HG02973 (cell line): ENCODE measurements around the gene DNER.
A peak's percentile ranks its signal among the peaks of the same experiment; 100 is the strongest.
"Not testable (repeated sequence)": the region's sequence is repeated elsewhere in the genome, so short reads cannot be mapped to it uniquely, and the experiment has no call there.

ENCODE experiments used
- ATAC-seq: cut with Tn5 transposase; IDR thresholded peaks from one replicate; pipeline ENCODE4 v1.9.1; 2021; ENCODE audit warnings: moderate library complexity; ENCODE audit not compliant: unreplicated experiment

The DNER gene

DNA sequence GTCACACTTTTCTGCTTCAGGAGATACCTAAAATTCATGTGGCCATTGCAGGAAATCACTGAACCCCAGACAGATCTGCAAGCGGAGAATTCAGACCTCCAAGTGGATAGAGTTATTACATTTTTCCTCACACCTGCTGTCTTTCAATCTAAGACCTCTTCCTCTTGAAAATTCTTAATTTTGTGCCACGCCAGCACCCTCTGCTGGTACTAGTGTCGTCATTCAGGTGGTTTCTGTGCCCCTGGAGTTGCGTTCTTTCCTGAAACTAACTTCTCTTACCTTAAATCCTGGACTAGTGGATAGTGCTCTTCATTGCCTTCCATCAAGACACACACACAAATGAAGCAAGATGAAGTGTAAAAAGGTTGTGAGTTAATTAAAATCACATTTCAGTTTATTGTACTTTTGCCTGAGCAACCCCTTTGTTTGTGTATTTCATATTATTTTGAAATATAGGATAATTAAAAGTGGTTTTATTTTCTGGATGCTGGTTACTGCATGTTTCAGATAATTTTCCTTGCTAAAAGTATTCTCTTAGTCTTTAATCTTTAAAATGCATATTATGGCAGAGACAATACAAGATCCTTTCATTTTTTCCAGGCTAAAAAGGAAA is 1.6 kb upstream of the DNER start:
- no peak for ATAC-seq

DNA sequence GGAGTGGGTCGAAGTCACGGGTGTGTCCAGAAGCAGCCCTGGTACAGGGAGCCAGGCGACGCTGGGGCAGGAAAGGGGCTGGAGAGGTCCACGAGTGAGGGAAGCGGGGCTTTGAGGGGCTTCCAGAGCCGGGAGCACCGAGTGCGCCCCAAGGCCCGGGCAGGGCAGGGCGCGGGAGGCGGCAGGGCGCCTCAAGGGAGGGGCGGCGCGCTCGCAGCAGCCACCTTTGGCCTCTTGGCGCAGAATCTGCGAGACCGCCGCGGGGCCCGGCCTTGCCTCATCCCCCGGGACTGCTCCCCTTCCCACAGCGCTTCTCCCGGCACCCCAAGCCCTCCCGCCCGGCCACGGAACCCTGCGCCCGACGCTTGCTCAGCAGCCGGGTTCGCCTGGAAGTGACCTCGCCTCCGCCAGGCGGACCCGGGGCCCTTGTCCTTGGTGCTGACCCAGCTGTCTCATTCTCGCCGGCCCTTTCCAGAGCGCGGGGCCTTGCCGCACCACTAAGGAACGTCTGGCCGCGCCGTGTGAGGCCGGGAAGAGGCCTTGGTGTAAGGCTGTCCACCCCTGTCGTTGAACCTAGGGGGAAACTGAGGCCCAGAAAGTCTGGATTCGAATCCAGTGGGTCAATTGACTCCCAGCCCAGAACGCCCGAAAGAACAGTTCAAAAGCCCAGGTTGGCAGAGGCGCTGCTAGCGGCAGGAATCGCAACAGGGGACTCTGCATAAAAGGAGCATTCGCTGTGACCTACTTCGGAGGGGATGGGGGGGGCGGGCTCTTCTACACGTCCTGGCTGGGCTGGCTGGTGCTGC is 584 bp upstream of the DNER start:
- peak; percentile 33 for ATAC-seq

DNA sequence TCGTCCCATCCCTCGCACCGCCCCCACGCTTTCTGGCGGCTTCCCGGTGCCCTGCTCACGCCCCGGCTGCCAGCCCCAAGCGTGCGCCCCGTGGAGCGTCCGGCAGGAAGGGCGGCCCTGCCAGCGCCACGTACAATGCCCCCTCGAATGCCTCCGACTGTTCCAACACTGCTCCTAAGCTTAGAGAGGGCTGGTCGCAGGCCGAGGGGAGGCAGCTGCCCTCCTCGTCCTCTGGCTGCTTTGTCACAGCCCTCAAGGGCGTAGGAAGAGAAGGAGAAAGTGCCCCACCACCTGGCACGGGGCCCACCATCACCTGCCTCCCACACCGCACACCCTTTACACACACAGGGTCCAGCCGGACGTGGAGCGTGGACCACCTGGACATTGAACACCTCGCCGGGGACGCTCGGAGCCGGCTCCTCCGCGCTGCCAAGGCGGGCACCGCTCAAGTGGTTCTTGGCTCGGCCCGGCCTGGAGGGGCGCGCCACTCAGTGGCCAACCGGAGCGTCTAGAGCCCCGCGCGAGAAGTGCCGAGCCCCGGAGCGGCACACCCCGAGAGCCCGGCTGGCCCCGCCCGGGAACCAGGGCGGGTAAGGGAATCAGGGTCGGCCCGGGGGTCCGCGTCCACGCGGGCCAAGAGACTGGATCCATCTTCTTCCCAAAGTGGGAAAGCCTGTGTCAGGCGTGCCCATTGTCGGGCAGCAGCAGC is 830 bp downstream of the DNER start:
- ATAC-seq = no peak

DNA sequence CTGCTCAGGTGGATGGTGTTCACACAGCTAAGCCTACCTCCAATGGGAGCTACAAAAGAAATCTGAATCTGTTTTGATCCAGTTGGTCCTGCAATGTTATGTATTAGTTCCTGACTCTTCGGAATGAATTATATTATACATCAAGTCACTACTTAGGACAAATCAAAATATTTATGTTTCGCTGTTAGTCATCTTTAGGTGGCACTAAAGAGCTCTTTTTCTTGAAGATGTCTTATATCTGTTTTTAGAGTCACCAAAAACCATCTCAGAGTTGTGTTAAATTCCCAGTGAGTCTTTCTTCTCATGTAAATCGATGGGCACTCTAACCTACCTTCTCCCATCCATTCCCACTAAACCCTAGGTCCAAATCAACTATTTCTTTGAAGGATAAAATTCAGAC is 2.2 kb downstream of the DNER start:
- no peak for ATAC-seq

DNA sequence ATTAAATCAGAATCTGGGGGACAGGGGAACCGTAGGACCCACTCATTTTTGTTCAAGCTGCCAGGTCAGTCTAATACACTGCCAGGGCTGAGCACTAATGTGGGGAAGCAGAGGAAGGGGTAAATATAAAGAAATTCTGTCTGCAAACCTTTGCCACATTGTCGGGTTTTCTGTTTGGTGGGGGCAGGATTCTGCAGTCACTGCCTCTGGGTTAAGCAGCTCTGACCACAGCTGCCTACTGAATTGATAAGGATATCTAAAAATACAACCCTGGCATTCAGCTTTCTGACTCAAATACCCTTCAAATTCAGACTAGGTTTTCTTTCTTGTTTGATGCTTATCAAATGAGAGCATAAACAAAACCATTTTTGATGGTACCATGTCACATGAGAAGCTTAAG is 6.0 kb downstream of the DNER start:
- no peak for ATAC-seq

DNA sequence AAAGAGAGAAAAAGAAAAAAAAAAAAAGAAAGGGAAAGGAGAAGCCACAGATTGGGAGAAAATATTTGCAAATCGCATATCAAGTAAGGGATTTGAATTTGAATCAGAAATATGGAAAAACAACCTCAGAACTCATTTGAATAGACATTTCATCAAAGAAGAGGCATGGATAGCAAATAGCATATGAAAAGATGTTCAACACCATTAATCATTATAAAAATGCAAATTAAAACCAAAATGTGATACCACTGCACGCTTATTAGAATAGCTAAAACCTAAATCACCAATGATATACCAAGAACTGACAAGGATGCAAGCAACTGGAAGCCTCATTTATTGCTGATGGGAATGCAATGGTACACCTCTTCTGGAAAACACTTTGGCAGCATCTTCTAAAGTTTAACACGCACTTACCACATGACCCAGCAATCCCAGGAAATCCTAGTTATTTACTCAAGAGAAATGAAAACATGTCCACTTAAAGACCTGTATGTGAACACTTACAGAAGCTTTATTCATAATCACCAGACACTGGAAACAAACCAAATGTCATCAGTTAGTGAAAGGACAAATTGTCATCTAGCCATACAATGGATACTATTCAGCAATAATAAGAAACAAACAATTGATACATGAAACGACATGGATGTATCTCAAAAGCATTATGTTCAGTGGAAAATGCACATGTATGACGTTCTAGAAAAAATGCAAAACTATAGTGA is 10.3 kb downstream of the DNER start:
- no peak for ATAC-seq

DNA sequence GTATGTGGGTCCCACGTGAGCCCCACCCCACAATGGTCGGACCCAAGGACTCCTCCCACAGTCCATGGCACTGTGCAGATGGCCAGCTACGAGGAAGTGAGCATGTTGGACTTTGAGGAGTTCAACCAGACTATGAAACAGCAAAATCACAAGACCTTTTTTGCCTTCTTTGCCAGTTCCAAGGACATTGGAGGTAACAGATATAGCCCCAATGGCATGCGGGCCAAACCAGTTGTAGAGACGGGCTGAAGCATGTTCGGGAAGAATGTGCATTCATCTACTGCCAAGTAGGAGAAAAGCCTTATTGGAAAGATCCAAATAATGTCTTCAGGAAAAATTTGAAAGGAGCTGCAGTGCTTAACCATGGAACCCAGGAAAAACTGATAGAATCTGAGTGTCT is 12.6 kb downstream of the DNER start:
- no peak for ATAC-seq

DNA sequence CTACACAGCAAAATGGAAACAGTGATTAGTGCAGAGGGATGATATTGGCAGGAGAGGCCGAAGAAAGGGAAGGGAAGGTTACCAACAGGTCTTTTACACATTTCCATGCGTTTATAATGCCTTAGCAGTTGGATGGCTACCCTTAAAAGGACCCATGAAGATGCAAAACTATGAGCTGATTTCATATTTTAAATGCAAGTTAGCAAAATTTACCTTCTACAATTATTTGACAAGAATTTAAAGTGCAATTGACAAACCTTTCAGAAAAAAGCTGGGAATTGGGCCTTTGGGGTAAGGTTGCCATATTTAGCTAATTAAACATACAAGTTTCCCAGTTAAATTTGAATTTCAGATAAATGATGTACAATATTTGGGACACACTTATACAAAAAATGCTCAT is 13.3 kb downstream of the DNER start:
- no peak for ATAC-seq

DNA sequence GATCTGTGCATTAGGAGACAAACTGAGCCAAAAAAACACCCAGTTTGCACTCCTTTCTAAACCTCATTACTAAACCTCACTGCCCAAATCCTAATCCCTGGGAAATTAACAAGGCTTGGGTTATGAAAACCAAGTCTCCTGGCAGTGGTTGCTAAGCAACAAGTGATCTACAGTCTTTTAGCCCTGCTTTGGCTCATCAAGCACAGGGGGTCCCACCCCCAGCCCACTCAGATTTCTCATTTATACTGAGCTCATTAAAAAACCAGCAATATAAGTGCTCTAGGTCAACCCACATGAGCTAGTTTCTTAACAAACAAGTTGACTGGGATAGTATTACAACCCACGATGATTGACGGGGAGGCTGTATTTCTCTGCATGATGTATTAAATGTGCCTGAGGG is 18.4 kb downstream of the DNER start:
- ATAC-seq = no peak

DNA sequence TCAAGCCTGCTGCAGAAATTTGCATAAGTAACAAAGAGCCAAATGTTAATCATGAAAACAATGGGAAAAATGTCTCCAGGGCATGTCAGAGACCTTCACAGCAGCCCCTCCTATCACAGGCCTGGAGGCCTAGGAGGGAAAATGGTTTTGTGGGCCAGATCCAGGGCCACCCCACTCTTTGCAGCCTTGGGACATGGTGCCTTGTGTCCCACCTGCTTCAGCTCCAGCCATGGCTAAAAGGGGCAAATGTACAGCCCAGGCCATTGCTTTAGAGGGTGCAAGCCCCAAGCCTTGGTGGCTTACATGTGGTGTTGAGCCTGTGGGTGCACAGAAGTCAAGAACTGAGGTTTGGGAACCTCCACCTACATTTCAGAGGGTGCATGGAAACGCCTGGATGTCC is 20.5 kb downstream of the DNER start:
- ATAC-seq = not testable (repeated sequence)

DNA sequence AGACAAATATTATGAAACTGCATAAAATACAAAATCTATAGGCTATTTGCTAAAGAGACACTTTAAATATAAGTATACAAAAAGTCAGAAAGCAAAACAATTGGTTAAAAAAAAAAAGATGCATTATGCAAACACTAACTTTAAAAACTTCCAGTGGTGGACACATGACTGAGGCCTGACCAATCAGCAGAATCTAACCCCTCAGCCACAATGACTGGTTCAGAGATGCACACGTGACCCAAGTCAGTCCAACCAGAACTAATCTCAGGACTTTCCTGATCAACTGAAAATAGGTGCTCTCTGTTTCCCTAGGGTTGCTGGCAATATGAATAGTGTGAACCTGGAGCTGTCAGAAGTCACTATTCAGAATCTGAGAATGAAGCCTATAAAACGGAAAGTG is 22.7 kb downstream of the DNER start:
- ATAC-seq = no peak

DNA sequence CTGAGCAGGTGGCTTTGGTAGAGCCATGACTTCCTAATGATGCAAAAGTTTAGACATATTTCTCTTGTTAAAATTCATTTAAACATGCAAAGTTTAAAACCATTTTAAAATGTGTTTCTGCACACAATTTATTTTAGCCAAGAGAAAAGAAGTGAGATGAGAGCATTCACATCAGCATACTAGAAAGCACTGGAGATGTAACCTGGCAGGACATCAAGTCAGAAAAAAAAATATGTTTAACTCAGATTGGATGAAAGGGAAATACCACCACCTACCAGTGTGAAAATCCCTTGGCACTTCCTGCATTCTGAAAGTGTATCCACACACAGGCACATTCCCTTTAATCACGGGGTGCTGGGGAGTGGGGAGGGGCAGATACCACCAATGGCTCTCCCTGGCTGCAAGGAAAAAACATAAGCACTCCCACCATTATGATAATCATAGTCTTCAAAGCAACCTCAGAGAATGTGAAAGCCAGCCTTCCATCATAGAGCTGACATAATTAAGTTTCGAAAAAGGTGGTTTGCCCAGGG is 25.0 kb downstream of the DNER start:
- ATAC-seq = no peak

DNA sequence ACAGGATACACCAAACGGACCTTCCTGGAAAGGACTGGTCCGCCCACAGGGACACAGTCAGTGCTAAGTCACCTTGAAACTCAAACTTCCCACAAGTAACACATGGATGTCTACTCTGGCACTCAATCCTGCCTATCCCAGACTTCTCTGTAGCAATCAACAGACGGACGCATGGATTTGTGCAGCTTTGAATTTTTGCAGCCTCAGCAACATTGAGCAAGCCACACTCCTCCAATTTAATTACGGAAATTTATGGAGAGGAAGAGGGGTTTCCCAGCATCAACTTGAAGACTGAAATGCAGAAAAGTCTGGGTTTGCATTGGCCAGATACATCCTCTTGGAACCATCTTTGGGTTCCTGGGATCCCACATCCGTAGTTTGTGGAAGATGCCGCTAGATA is 26.2 kb downstream of the DNER start:
- no peak for ATAC-seq

DNA sequence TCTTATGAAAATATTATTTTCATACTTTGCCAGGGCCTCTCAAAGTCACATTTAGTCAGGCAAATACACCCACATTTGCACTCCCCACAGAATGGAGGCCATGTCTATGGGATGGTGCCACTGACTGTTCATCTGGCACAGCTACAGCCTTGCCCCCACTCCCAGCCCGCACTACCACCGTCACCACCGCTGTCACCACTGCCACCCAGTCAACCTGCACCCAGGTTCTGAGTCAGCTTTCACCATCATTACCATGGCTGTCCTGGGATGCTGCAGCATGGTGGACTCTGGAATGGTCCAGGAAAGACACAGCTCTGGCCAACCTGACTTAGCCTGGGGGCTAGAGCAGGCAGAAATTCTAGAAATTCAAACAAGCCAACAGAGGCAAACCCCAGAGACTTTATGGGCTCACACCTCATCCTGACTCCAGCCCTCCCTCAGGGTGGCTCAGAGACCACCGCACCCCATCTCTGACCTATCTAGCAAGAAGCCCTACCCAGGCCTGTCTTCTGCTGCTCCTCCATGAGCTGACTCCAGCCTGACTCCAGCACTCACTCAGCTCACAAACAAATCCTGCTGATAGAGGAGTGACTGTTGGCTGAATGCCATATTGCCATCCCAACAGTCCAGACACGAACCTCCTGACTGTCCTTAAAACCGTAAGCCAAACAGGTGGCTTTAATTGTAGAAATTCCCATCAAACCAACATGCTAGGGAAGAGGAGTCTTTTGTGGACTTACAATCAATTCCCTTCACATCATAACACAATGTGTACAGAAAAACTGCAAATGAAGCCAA is 28.0 kb downstream of the DNER start:
- no peak for ATAC-seq

DNA sequence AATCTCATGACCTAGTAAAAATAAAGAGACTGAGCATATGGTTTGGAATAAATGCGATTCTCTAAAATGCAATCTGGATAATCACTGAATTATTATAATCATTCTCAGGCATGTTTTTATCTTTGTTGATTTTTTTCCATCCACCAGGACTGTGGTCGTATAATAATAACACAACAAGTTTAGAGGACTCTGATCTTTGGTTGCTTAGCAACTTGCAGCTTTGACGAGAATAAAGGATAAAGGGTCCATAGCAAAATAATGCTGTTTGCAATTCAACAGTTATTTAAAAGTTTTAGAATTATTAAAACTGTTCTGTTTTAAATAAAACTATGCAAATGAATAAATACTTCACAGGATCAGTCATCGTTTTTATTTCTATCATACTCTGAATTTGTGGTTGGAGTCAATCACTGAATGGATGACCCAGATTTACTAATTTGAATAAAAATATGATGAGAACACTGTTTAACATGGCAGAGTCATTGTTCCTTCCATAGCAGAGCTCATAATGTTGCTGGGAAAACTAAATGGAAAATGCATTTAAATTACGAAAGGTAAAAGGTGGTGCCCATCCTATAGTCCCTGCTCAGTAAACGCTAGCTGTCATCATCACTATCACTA is 29.3 kb downstream of the DNER start:
- ATAC-seq = no peak

DNA sequence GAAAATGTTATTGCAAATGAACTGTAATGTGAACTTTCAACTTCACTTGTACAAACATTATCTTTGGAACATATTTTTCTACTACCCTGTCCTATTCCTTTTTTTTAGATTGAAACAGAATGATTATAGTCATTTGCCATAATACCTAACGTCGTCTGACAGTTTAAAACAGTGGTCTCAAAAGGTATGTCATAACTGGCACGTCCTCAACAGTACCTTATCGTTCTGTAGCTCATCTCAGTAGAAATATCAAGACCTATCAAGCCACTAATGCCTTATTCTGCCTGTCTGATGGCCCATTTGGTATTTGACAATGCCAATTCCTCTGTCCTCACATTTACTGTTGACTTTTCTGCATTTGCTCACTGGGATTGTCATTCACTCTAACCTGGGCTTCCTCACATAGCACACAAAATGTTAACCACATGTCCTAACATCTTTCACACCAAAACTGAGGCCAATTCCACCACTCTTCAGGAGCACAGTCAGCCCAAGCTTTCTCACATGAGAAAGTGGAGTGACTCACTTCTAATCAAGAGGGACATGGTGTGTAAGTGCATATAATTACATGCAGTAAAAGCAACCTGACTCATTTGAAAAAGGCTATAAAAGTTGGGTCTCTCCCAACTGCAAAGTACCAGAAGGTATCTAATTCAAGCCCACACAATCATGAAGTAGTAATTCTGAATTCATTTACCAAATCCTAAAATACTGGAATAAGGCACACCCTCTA is 34.8 kb downstream of the DNER start:
- ATAC-seq = no peak

DNA sequence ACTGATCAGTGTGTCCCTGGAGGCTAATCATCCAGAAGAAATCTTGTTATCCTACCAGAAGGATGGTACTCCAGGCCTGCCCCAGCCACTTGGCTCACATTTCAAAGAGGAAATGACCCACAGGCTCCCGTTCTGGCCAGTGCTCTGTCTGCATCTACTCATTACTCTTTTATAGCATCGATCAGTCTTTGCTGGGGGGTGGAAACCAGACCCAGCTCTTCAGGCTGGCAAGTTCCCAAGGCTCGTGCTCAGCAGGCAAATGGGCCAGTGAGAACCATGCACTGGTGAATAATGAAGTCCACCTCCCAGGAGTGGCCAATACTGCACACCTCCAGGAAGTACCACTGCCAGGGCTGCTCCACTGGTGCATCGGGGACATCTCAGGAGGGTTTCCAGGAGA is 38.8 kb downstream of the DNER start:
- no peak for ATAC-seq

DNA sequence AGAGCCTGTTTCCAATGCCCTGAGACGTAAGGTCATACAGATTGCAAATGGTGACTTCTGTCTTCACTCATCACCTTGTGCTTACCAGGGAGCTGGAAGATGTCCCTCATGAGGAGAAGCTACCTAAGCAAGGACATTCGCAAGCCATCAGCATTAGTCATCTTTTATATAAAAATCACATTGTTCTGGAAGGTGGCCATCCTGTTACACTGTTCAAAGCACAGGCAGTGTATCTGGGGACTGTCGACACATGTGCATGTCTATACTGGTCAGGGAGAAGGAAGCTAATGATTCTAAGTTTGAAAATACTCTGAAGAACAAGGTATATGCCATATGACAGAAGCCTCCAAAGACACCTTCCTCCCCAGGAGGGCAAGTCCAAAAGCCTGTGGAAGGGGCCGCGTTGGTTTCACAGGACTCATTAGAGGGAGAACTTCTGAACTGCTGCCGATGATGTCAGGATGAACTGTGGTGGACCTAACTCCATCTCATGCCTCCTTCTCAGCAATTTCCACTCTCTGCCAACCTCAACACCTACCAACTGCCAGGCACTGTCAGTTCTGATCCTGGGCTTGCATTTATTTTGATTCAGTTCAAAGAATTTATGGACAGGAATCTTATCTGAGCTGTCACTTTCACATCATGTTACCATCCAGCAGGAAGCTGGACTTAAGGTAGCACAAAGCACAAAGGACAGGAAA is 39.4 kb downstream of the DNER start:
- ATAC-seq = no peak

DNA sequence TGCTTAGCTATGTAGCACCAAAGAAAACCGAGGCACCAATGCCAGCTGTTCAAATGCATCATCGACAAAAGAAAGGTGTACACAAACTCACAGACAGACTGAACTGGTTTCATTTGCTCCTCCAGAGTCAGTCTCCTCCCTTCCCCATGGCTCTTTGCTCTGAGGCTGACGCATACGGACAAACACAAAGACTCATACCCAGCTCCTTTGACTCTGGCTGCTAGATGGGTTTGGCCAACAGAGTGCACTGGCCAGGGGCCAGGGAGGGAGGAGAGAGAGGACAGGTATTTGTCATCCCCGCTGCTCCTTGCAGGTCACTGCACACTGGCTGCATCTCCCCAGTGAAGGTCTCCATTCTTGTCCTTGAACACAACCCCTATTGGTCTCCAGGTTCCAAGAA is 40.7 kb downstream of the DNER start:
- ATAC-seq = no peak
